ENCODE data around the gene SPATS1.

SPATS1 gene

DNA sequence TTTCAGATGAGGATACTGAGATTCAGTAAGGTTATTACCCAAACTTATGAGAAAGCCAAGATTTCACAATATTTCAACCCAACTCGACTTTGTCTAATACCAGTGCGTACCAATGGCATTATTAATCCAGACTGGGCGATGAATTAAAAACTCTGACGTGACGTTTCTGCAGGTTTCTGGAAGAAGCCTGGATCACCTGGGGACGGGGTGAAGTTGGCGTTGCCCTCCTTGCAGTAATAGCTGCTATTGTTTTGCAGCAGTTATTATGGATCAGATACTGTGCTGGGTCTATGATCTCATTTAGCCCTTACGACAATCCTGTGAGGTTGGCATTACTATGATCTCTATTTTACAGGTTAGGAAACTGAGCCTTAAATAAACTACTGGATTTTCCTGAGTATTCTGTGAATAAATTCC lies 44.5 kb downstream of the SPATS1 start:
- DNase-seq (ENCODE audit: low read depth in 2 of 2) = peak in 1 of 2 donors; percentile 76
- H3K4me3 ChIP-seq (replicated peaks in 1 of 2; ENCODE audit: low read depth in 2 of 2, low read length in 2 of 2) = peak overlapping the region; percentile 87 to 89
- TF ChIP-seq, protein P1, sequence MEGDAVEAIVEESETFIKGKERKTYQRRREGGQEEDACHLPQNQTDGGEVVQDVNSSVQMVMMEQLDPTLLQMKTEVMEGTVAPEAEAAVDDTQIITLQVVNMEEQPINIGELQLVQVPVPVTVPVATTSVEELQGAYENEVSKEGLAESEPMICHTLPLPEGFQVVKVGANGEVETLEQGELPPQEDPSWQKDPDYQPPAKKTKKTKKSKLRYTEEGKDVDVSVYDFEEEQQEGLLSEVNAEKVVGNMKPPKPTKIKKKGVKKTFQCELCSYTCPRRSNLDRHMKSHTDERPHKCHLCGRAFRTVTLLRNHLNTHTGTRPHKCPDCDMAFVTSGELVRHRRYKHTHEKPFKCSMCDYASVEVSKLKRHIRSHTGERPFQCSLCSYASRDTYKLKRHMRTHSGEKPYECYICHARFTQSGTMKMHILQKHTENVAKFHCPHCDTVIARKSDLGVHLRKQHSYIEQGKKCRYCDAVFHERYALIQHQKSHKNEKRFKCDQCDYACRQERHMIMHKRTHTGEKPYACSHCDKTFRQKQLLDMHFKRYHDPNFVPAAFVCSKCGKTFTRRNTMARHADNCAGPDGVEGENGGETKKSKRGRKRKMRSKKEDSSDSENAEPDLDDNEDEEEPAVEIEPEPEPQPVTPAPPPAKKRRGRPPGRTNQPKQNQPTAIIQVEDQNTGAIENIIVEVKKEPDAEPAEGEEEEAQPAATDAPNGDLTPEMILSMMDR (IDR thresholded peaks at IDR 0.05; ENCODE audit: low read depth, low read length) = no peak

DNA sequence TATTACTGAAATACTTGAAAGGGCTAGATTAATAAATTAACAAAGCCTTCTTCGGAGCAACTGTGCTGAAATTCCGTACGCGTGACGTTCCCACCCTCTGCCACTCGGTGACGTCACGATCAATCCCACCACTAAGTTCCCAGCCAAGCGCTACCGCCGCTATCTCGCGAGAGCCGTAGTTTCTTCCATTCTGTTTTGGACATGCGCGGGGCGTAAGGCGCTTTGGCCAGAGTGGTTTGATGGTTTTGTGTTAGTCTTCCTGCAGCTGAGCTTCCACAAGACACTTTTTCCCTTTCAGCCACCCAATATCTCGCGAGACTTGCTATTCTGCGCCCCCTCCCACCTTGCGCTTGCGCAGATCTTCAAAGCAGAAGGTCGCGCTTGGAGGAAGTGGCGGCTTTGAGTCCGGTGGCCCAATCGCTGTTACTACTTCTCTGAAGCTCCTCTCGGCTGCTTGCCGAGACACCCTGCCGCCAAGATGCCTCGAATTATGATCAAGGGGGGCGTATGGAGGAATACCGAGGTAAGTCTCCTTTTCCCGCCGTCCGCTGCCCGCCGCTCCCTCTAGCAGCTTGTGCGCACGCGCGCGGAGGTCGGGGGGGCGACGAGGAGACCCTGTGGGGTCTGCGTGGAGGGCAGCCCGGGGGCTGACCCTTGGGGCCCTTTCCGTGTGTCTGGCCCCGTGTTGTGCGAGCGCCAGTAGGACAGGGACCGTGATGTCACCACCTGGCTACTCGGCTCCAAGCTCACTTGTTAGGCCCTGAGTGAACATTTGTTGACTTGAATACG lies 45.1 kb downstream of the SPATS1 start, which contains the start of gene CDC5L:
TSS of gene CDC5L (plus strand) at position 361 of the 789 bp plus-strand sequence. CDS start at position 479, 118 bp downstream.
- TF ChIP-seq, protein P1 (IDR thresholded peaks at IDR 0.05; ENCODE audit: low read depth, low read length) = no peak

DNA sequence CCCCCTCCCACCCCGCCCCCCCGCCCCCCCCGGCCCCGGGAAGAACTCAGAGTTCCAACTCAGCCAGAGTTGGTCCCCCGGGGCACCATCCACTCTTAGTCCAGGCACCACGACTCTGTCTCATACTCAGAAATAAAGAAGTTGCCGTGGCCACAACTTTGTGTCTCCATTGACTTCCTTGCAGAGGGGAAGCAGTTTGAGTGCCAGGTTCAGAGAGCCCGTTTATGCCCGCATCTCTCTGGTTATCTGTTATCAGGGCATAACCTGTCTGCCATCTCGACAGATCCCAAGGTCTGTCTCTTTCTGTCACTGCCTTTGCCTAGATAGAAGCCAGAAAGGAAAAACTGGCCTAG lies 45.7 kb downstream of the SPATS1 start:
- peak overlapping the region; percentile 87 to 89 for H3K4me3 ChIP-seq (replicated peaks in 1 of 2; ENCODE audit: low read depth in 2 of 2, low read length in 2 of 2)
- no peak for DNase-seq (ENCODE audit: low read depth in 2 of 2)
- TF ChIP-seq, protein P1 (IDR thresholded peaks at IDR 0.05; ENCODE audit: low read depth, low read length) = no peak

More for the DNA sequence above, 45.1 kb downstream of the SPATS1 start, which contains the start of gene CDC5L:
- peak within 1 kb of the TSS; percentile 87 to 89 for H3K4me3 ChIP-seq (replicated peaks in 1 of 2; ENCODE audit: low read depth in 2 of 2, low read length in 2 of 2)
- peak; percentile 99 to 100 for DNase-seq (ENCODE audit: low read depth in 2 of 2)

DNA sequence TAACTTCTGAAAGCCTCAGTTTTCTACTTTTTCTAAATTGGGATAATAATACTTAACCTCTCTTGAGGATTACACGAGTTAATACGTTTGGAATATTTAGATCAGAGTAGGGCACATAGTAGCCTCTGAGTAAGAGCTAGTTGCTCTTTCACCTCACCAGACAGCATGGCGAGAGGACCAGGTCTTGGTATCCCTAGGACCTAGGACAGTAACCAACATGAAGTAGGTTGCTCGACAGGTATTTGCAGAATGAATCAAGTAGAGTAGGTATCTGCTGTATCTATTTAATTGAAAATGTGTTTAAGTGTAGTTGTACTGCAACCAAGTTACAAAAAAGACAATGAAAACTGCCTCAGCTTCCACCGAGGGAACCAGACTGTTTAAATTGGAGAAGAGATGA lies 46.4 kb downstream of the SPATS1 start:
- DNase-seq (ENCODE audit: low read depth in 2 of 2) = no peak
- TF ChIP-seq, protein P1 (IDR thresholded peaks at IDR 0.05; ENCODE audit: low read depth, low read length) = no peak
- peak overlapping the region in 1 of 2 donors; percentile 87 for H3K4me3 ChIP-seq (replicated peaks in 1 of 2; ENCODE audit: low read depth in 2 of 2, low read length in 2 of 2)

DNA sequence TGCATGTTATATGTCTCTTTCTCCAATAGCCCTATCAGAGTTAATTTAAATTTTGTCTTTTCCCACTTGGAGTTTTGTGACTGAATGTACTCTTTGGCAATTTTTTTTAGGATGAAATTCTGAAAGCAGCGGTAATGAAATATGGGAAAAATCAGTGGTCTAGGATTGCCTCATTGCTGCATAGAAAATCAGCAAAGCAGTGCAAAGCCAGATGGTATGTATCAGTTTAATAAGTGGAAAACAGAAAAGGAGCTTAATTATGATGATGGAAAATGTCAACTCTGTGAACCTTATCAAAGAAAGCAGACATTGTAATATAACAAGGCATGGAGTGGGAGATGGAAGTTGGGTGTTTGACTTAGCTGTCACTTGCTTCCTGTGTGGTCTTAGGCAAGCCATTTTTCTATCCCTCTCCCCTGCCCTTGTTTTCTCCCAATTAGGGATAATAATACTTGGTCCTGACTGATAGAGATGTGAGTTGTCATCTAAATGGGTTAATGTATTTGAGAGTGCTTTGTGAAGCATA lies 47.8 kb downstream of the SPATS1 start:
- TF ChIP-seq, protein P1 (IDR thresholded peaks at IDR 0.05; ENCODE audit: low read depth, low read length) = no peak
- DNase-seq (ENCODE audit: low read depth in 2 of 2) = no peak

More for the DNA sequence above, 47.8 kb downstream of the SPATS1 start:
- no peak overlapping the region for H3K4me3 ChIP-seq (replicated peaks in 1 of 2; ENCODE audit: low read depth in 2 of 2, low read length in 2 of 2)

Measured in cardiac fibroblast (primary cell).